Esophagus (tissue), 2 donors: ENCODE results near the gene LUZP2. TPM values are rescaled to one million over a fixed set of nuclear protein-coding genes. Genes with fewer than 3 reads are reported as not detected.

Experiments used
- H3K27ac ChIP-seq, 2 donors: one replicate each; pipeline ENCODE4 v1.5.1; 2013; ENCODE audit warnings: low read depth in 2 of 2, mild to moderate bottlenecking in 2 of 2, inconsistent platforms in 1 of 2, low read length in 1 of 2, moderate library complexity in 1 of 2
- H3K27me3 ChIP-seq, 2 donors: one replicate each; pipeline ENCODE4 v1.6.1; 2013; ENCODE audit warnings: low read length in 2 of 2, control low read depth in 1 of 2, mild to moderate bottlenecking in 1 of 2; ENCODE audit not compliant: insufficient read depth in 2 of 2, control insufficient read depth in 1 of 2
- H3K36me3 ChIP-seq, 2 donors: one replicate each; pipeline ENCODE4 v1.6.1; 2013; ENCODE audit warnings: low read length in 1 of 2; ENCODE audit not compliant: control insufficient read depth in 2 of 2, insufficient read depth in 2 of 2
- H3K4me1 ChIP-seq, 2 donors: one replicate each; pipeline ENCODE4 v1.6.1; 2013; ENCODE audit warnings: low read length in 1 of 2; ENCODE audit not compliant: control insufficient read depth in 2 of 2, insufficient read depth in 2 of 2
- H3K4me3 ChIP-seq, 2 donors: one replicate each; pipeline ENCODE4 v1.5.1; 2013; ENCODE audit warnings: low read length in 2 of 2, mild to moderate bottlenecking in 2 of 2, low read depth in 1 of 2, moderate library complexity in 1 of 2
- H3K9me3 ChIP-seq, 2 donors: one replicate each; pipeline ENCODE4 v1.6.1; 2013; ENCODE audit warnings: mild to moderate bottlenecking in 2 of 2, low read depth in 1 of 2, low read length in 1 of 2, moderate library complexity in 1 of 2; ENCODE audit not compliant: control insufficient read depth in 2 of 2, insufficient read depth in 1 of 2
- WGBS, 2 donors: extraction: QIAGEN DNeasy Blood & Tissue Kit; methylation state at CpG; one replicate each; pipeline ENCODE4 v1.1.7; 2013; 5-methylcytosine and 5-hydroxymethylcytosine counted together
- polyA plus RNA-seq, 2 donors: library from polyadenylated mRNA; stranded (reverse); fragments of 200-250 nt; gene quantifications; one replicate each; pipeline ENCODE4 v1.2.3, GENCODE V29; 2013
- donor health status: healthy with polysubstance abuse.
- donor health status: Bipolar disorder and iron deficiency.

The LUZP2 gene
- polyA plus RNA-seq, 2 donors = 0.20 TPM

DNA sequence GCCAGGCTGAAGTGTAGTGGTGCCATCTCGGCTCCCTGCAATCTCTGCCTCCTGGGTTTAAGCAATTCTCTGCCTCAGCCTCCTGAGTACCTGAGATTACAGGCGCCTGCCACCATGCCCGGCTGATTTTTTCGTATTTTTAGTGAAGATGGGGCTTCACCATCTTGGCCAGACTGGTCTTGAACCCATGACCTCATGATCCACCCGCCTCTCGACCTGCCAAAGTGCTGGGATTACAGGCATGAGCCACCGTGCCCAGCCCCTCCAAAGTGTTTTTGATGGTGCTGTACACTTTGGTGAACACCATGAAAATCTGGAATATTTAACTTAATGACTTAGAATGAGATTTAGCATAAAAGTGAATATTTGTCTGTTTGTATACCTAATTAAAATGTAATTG lies 5.6 kb downstream of the LUZP2 start:
- Histone ChIP-seq H3K4me1 (no peaks in the 10 kb centered on the region), H3K4me3 (no peak overlapping the region), H3K9me3 (no peaks in the 10 kb centered on the region), H3K27ac (no peak overlapping the region), H3K36me3 (no peaks in the 10 kb centered on the region), H3K27me3 (no peaks in the 10 kb centered on the region)
- 79 to 87% methylated on average over 7 of the region's 7 CpGs for whole genome bisulfite sequencing, 2 donors

- H3K4me1 ChIP-seq = no peaks in the 10 kb centered on the region
- H3K9me3 ChIP-seq = no peaks in the 10 kb centered on the region
- H3K4me3 ChIP-seq = no peak overlapping the region
- 44 to 47% methylated on average over 3 of the region's 3 CpGs for WGBS, 2 donors
- H3K27ac ChIP-seq = no peak overlapping the region
- H3K27me3 ChIP-seq = no peaks in the 10 kb centered on the region
- H3K36me3 ChIP-seq = no peaks in the 10 kb centered on the region
Observed at GRCh38 chr11:24509114-24509513, 12.3 kb downstream of the LUZP2 start.

DNA sequence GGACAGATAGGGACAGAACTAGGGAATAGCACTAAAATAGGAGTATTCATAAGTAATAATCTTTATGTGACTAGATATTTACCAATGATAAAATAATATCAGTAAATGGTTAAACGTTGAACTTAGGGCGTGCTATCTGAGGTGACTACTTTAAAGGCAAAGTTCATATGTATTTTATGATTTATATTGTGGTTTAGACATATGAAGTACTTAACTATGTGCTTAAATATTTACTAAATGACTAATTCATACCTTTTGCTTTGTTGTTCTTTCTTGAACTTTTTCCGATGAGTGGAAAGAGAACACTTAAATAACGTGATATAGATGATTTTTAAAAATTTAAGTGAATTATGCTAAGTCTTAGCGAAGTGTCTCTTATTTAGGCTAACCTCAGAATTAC lies 14.7 kb downstream of the LUZP2 start:
- Histone ChIP-seq H3K4me1 (no peaks in the 10 kb centered on the region), H3K4me3 (no peak overlapping the region), H3K9me3 (no peaks in the 10 kb centered on the region), H3K27ac (no peak overlapping the region), H3K27me3 (no peaks in the 10 kb centered on the region), H3K36me3 (no peaks in the 10 kb centered on the region)
- 47 to 58% methylated on average over 5 of the region's 5 CpGs for WGBS, 2 donors

DNA sequence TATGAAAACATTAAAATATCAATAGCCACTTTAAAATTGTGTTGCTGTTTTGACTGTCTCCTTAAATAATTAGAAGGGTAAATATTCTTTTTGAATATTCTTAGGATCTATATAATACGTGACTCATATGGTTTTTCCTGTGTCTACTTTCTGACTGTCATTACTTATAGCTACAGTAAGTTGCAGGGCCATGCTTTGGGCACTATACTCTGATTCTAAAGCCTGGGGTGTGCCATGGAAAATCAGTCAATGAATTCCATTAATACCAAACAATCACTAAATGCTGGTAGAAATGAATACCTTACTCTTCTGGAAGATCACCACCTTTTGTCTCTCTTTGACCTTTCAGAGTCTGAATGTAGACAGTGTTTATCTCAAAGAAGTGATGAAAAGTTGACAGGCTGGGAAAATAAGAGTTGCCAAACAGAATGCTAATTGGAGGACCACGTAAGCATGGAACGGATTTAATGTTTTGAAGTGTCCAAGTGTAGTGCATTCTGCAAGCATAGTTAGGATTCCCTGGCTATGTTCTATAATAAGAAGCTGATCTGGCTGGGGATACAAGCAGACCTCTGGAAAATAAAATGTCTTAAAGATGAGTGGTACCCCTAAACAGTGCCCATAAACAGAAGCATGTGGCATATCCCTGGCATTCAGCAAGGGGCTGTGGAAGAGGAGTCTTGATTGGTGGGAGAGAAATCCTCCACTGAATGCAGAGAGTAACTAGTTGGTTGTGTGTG lies 16.8 kb downstream of the LUZP2 start:
- H3K4me1 ChIP-seq = no peaks in the 10 kb centered on the region
- 68 to 69% methylated on average over 3 of the region's 3 CpGs for whole genome bisulfite sequencing, 2 donors
- H3K4me3 ChIP-seq = no peak overlapping the region

DNA sequence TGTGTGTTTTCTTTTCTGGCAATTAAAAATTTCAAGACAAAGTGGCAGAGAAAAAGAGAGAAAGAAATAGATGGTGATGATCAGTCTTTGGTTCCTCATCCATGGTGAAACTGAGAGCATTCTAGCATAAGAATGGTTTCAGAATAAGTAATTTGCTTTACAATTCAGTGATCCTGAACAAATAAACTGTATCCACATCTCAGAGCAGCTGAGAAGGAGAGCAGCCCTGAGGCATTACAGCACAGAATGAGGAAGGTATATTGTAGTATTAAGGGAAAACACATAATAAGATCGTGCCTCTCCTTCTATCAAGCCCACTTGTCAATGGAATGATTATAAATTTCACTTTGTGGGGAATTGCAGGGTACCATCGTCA lies 17.4 kb downstream of the LUZP2 start:
- H3K36me3 ChIP-seq = no peaks in the 10 kb centered on the region
- H3K4me3 ChIP-seq = no peak overlapping the region
- no peaks in the 10 kb centered on the region for H3K27me3 ChIP-seq
- no peaks in the 10 kb centered on the region for H3K9me3 ChIP-seq
- no peaks in the 10 kb centered on the region for H3K4me1 ChIP-seq
- WGBS, 2 donors = 55 to 62% methylated on average over 2 of the region's 2 CpGs
- H3K27ac ChIP-seq = no peak overlapping the region

More for the DNA sequence above, 16.8 kb downstream of the LUZP2 start:
- Histone ChIP-seq H3K27me3 (no peaks in the 10 kb centered on the region), H3K36me3 (no peaks in the 10 kb centered on the region), H3K9me3 (no peaks in the 10 kb centered on the region), H3K27ac (no peak overlapping the region)

GRCh38 chr11:24515632-24516031 lies 18.8 kb downstream of the LUZP2 start:
- H3K4me1 ChIP-seq = no peaks in the 10 kb centered on the region
- no peaks in the 10 kb centered on the region for H3K9me3 ChIP-seq
- WGBS, 2 donors = 86 to 94% methylated on average over 1 of the region's 1 CpG
- H3K36me3 ChIP-seq = no peaks in the 10 kb centered on the region
- no peak overlapping the region for H3K27ac ChIP-seq
- no peak overlapping the region for H3K4me3 ChIP-seq
- no peaks in the 10 kb centered on the region for H3K27me3 ChIP-seq

- Histone ChIP-seq H3K4me1 (no peaks in the 10 kb centered on the region), H3K9me3 (no peaks in the 10 kb centered on the region), H3K27ac (no peak overlapping the region), H3K27me3 (no peaks in the 10 kb centered on the region), H3K4me3 (no peak overlapping the region), H3K36me3 (no peaks in the 10 kb centered on the region)
Observed at GRCh38 chr11:24516638-24517037, 19.8 kb downstream of the LUZP2 start.

DNA sequence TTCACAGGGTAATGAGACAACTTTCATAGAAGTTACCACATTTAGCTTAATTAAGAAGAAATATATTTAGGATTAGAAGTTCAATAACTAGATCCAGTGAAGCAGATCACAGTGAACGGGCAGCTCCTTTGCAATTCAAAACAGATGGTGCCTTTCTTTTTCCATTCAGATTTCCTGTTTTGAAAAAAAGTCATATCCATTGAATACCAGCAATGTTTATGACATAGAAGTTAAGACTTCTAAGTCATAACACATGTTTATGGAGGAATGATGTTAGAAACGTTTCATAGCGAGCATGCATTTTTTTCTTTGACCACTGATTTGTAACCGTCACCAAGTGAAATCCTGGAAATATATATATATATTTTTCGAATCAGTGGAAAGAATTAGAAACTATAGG lies 24.7 kb downstream of the LUZP2 start:
- no peak overlapping the region for H3K27ac ChIP-seq
- H3K9me3 ChIP-seq = no peaks in the 10 kb centered on the region
- H3K4me3 ChIP-seq = no peak overlapping the region
- H3K27me3 ChIP-seq = no peaks in the 10 kb centered on the region
- H3K4me1 ChIP-seq = no peaks in the 10 kb centered on the region
- WGBS, 2 donors = 72 to 83% methylated on average over 5 of the region's 5 CpGs
- no peaks in the 10 kb centered on the region for H3K36me3 ChIP-seq

DNA sequence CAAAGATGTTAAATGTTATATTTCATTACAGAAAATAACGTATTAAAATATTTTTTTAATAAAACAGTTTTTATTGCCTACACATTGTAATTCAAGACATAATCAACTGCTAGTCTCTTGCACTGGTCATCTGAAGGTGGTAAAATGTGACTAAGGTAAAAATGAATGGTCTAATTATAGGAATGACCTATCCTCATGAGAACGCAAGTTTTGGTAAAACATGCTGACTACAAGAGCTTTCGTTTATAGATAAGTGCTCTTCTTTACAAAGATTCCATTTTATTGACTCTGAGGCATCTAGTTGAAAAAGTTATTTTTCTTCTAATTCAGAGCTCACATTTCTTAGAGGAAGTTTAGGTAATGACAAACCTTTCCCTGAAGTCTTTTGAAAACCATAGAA lies 27.3 kb downstream of the LUZP2 start:
- no peaks in the 10 kb centered on the region for H3K36me3 ChIP-seq
- no peaks in the 10 kb centered on the region for H3K9me3 ChIP-seq
- no peaks in the 10 kb centered on the region for H3K27me3 ChIP-seq
- WGBS, 2 donors = 54 to 56% methylated on average over 3 of the region's 3 CpGs
- no peak overlapping the region for H3K27ac ChIP-seq
- no peak overlapping the region for H3K4me3 ChIP-seq
- H3K4me1 ChIP-seq = no peaks in the 10 kb centered on the region

DNA sequence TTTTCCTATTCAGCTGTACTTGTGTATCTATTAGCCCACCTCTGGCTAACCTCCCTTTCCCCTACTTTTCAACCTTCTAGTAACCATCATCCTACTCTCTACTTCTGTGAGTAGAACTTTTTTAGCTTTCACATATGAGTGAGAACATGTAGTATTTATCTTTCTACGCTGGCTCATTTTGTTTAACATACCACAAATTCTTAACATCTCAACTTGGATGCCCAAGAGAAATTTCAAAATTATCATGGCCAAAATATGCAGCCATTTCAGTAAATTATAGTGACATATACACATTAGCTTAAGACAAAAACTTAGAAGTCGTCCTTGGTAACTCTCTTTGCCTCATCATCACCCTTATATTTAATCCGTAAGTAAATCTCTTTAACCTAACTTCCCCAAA lies 34.7 kb downstream of the LUZP2 start:
- no peaks in the 10 kb centered on the region for H3K9me3 ChIP-seq

More for the DNA sequence above, 34.7 kb downstream of the LUZP2 start:
- Histone ChIP-seq H3K4me1 (no peaks in the 10 kb centered on the region), H3K4me3 (no peak overlapping the region), H3K27me3 (no peaks in the 10 kb centered on the region), H3K27ac (no peak overlapping the region), H3K36me3 (no peaks in the 10 kb centered on the region)
- whole genome bisulfite sequencing, 2 donors = 34 to 40% methylated on average over 3 of the region's 3 CpGs
